ENCODE data around the gene ADORA3.
A peak's percentile ranks its signal among the peaks of the same experiment; 100 is the strongest.

Gene ADORA3

DNA sequence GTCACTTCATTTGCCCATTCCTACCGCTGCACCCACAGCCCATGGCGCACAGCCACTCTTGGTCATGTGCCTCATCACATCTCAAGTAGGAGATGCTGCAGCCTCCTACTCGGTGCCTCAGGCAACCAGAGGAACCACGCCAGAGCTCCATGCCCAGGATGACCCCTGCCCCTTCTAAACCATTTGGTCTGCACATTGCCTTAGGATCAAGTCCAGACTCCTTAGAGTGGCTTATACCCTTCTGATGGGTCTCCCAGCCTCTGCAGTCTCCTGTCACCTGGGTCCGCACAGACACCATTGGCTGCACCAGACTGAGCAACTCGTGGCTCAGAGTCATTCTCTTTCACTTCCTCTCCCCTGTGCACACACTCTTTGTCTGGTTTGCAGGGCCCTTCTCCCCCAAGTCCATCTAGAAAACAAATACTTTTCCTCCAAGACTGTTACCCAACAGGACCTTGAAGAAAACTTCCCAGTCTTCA is 2.2 kb upstream of the ADORA3 start:
- Histone ChIP-seq H2AFZ (ENCODE audit: low read depth, low read length) (no peak overlapping the region), H3K9ac (ENCODE audit: low read length) (peak overlapping the region; percentile 77)

DNA sequence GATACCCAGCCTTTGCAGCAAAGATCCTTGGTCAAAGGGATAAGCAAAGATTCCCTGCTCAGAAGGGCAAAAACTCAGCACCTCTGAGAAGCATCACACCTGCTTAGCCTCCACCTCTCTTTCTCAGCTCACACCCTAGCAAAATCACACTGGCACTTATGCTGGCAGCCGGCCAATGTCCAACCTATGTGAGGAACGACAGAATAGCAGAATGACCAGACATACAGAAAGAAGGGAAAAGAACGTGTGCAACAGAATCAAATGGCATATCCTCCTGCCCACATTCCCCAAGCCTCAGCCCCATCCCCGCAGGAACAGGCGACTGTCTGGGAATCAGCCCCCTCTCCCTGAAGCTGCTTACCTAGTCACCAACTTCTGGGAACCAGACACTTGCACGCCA is 664 bp upstream of the ADORA3 start:
- peaks cover 62% of the 10 kb centered on the region for H3K4me1 ChIP-seq (ENCODE audit: low read length)
- H3K27ac ChIP-seq (ENCODE audit: low read length), result peak overlapping the region; percentile 99
- H3K9ac ChIP-seq (ENCODE audit: low read length), result peak overlapping the region; percentile 66
- 0 out of 2 replicates have a peak, but pooled peaks cover under 1% of the 10 kb centered on the region for H3K79me2 ChIP-seq (ENCODE audit: low read length)
- no peaks in the 10 kb centered on the region for H3K27me3 ChIP-seq (ENCODE audit: low read depth, low read length)
- H3K9me3 ChIP-seq (ENCODE audit: insufficient read depth, low read length), result no peaks in the 10 kb centered on the region
- TF ChIP-seq, protein P1, sequence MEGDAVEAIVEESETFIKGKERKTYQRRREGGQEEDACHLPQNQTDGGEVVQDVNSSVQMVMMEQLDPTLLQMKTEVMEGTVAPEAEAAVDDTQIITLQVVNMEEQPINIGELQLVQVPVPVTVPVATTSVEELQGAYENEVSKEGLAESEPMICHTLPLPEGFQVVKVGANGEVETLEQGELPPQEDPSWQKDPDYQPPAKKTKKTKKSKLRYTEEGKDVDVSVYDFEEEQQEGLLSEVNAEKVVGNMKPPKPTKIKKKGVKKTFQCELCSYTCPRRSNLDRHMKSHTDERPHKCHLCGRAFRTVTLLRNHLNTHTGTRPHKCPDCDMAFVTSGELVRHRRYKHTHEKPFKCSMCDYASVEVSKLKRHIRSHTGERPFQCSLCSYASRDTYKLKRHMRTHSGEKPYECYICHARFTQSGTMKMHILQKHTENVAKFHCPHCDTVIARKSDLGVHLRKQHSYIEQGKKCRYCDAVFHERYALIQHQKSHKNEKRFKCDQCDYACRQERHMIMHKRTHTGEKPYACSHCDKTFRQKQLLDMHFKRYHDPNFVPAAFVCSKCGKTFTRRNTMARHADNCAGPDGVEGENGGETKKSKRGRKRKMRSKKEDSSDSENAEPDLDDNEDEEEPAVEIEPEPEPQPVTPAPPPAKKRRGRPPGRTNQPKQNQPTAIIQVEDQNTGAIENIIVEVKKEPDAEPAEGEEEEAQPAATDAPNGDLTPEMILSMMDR (IDR thresholded peaks at IDR 0.05; ENCODE audit: low read depth, low read length), result no peak
- no peak for TF ChIP-seq EZH2phosphoT487 (IDR thresholded peaks at IDR 0.05; ENCODE audit: low read depth)
- H3K4me3 ChIP-seq (ENCODE audit: low read length), result peak overlapping the region; percentile 56
- no peaks in the 10 kb centered on the region for H4K20me1 ChIP-seq (ENCODE audit: insufficient read depth, low read length)
- H3K36me3 ChIP-seq (replicated peaks; ENCODE audit: low read depth, low read length), result no peaks in the 10 kb centered on the region
- no peak overlapping the region for H2AFZ ChIP-seq (ENCODE audit: low read depth, low read length)
- H3K4me2 ChIP-seq (ENCODE audit: low read length), result peak overlapping the region; percentile 82

More for the DNA sequence above, 2.2 kb upstream of the ADORA3 start:
- no peaks in the 10 kb centered on the region for H4K20me1 ChIP-seq (ENCODE audit: insufficient read depth, low read length)
- H3K4me2 ChIP-seq (ENCODE audit: low read length), result peak overlapping the region; percentile 79
- H3K27me3 ChIP-seq (ENCODE audit: low read depth, low read length), result no peaks in the 10 kb centered on the region
- peak overlapping the region; percentile 99 for H3K27ac ChIP-seq (ENCODE audit: low read length)
- TF ChIP-seq, protein P1 (IDR thresholded peaks at IDR 0.05; ENCODE audit: low read depth, low read length), result no peak
- no peak for TF ChIP-seq EZH2phosphoT487 (IDR thresholded peaks at IDR 0.05; ENCODE audit: low read depth)
- H3K4me1 ChIP-seq (ENCODE audit: low read length), result peaks cover 76% of the 10 kb centered on the region
- H3K4me3 ChIP-seq (ENCODE audit: low read length), result peak overlapping the region; percentile 42
- no peaks in the 10 kb centered on the region for H3K9me3 ChIP-seq (ENCODE audit: insufficient read depth, low read length)
- H3K36me3 ChIP-seq (replicated peaks; ENCODE audit: low read depth, low read length), result no peaks in the 10 kb centered on the region
- H3K79me2 ChIP-seq (ENCODE audit: low read length), result 0 out of 2 replicates have a peak, but pooled peaks cover 3% of the 10 kb centered on the region

DNA sequence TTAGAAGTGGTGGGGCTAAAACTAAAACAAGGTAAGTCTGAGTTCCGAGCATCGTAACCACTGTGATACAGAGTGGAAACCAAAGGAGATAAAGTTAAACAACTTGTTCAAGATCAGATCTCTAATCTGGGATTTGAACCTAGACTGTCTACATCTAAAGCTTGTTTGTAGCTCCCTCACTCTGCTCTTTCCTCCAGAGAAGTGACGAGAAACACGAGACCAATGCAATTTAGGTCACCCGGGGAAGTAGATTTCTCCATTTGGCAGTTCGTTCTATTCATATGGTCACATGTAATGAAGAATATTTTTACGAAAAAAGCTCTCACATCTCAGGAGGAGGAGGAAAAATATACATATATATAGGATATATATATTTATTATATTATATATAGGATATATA is 1.8 kb downstream of the ADORA3 start:
- no peak overlapping the region for H3K27ac ChIP-seq (ENCODE audit: low read length)
- peaks cover 60% of the 10 kb centered on the region for H3K4me1 ChIP-seq (ENCODE audit: low read length)
- H3K4me2 ChIP-seq (ENCODE audit: low read length), result no peak overlapping the region
- no peaks in the 10 kb centered on the region for H4K20me1 ChIP-seq (ENCODE audit: insufficient read depth, low read length)
- no peak overlapping the region for H3K4me3 ChIP-seq (ENCODE audit: low read length)
- peaks cover 2% of the 10 kb centered on the region; the same call in 1 of the 2 replicates for H3K9me3 ChIP-seq (ENCODE audit: insufficient read depth, low read length)
- no peak overlapping the region for H2AFZ ChIP-seq (ENCODE audit: low read depth, low read length)
- H3K9ac ChIP-seq (ENCODE audit: low read length), result no peak overlapping the region
- TF ChIP-seq, protein P1 (IDR thresholded peaks at IDR 0.05; ENCODE audit: low read depth, low read length), result no peak
- no peak for TF ChIP-seq EZH2phosphoT487 (IDR thresholded peaks at IDR 0.05; ENCODE audit: low read depth)
- no peaks in the 10 kb centered on the region for H3K79me2 ChIP-seq (ENCODE audit: low read length)
- no peaks in the 10 kb centered on the region for H3K27me3 ChIP-seq (ENCODE audit: low read depth, low read length)
- peaks cover 3% of the 10 kb centered on the region for H3K36me3 ChIP-seq (replicated peaks; ENCODE audit: low read depth, low read length)

DNA sequence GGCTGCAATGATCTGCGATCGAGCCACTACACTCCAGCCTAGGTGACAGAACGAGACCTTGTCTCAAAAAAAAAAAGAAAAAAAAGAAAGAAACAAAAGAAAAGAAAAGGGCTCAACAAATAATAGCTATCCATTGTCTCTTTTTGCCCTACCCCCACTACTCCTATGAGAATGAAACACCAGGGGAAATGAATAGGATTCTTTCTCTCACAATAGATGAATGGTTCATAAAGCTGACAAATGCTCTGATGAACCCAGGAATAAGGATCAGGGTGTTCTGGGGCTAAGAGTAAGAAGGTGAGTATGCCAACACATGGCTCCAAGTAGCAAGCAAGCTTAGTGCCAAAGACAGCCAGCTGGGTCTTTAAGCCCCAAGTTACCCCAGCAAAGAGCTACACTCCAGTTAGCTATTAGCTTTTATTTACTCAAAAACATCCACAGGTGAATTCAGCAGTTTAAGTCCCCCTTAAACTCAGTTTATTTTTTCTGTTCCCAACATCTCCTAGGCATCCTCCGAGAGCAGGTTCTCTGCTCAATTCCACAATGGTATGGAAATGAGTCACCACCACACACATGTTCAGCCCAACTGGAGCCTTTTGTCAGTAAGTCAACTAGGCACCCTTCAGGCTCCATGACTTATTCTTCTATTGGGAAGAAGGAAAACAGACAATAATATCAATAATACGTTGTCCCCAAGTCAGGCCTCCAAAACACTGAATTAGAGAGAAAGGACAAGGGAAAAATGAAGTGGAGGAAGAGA is 4.2 kb downstream of the ADORA3 start:
- TF ChIP-seq EZH2phosphoT487 (IDR thresholded peaks at IDR 0.05; ENCODE audit: low read depth), result no peak
- TF ChIP-seq, protein P1 (IDR thresholded peaks at IDR 0.05; ENCODE audit: low read depth, low read length), result no peak
- peaks cover 4% of the 10 kb centered on the region for H3K36me3 ChIP-seq (replicated peaks; ENCODE audit: low read depth, low read length)
- H3K4me3 ChIP-seq (ENCODE audit: low read length), result no peak overlapping the region
- no peaks in the 10 kb centered on the region for H3K27me3 ChIP-seq (ENCODE audit: low read depth, low read length)
- no peaks in the 10 kb centered on the region for H3K79me2 ChIP-seq (ENCODE audit: low read length)
- H3K9ac ChIP-seq (ENCODE audit: low read length), result no peak overlapping the region
- no peaks in the 10 kb centered on the region for H4K20me1 ChIP-seq (ENCODE audit: insufficient read depth, low read length)
- no peak overlapping the region for H3K4me2 ChIP-seq (ENCODE audit: low read length)
- no peak overlapping the region for H3K27ac ChIP-seq (ENCODE audit: low read length)
- peaks cover 40% of the 10 kb centered on the region for H3K4me1 ChIP-seq (ENCODE audit: low read length)
- no peak overlapping the region for H2AFZ ChIP-seq (ENCODE audit: low read depth, low read length)
- H3K9me3 ChIP-seq (ENCODE audit: insufficient read depth, low read length), result peaks cover 7% of the 10 kb centered on the region; the same call in 1 of the 2 replicates

All from OCI-LY3 (cell line).